NCI-H1694 treated with DMSO at 0.1 percent for 48 hours (cell line): ENCODE measurements around the gene FAM227B.
A peak's percentile ranks its signal among the peaks of the same experiment; 100 is the strongest.
"Not testable (repeated sequence)": the region's sequence is repeated elsewhere in the genome, so short reads cannot be mapped to it uniquely, and the experiment has no call there.

Experiments used
- DNase-seq: peaks from one replicate; lab custom pipeline; 2025; lab: John Stamatoyannopoulos, UW

The FAM227B gene

GRCh38 chr15:49379996-49380395, 240.6 kb downstream of the FAM227B start:
- no peak for DNase-seq

GRCh38 chr15:49372366-49372765, 248.3 kb downstream of the FAM227B start:
- no peak for DNase-seq

GRCh38 chr15:49370782-49371181, 249.8 kb downstream of the FAM227B start:
- peak; percentile 11 for DNase-seq

- no peak for DNase-seq
These were observed 254.1 kb downstream of the FAM227B start for GRCh38 chr15:49366496-49366895.

- no peak for DNase-seq
These were observed 259.2 kb downstream of the FAM227B start for GRCh38 chr15:49361370-49361769.

GRCh38 chr15:49354439-49354838, 266.2 kb downstream of the FAM227B start:
- not testable (repeated sequence) for DNase-seq

- DNase-seq: no peak
These were observed 277.1 kb downstream of the FAM227B start for GRCh38 chr15:49343546-49343945.

GRCh38 chr15:49339656-49340055, 281.0 kb downstream of the FAM227B start:
- no peak for DNase-seq

- no peak for DNase-seq
These were observed 288.7 kb downstream of the FAM227B start for GRCh38 chr15:49331951-49332350.

- DNase-seq: no peak
These were observed 289.2 kb downstream of the FAM227B start for GRCh38 chr15:49331442-49331841.

GRCh38 chr15:49330166-49330565, 290.5 kb downstream of the FAM227B start:
- DNase-seq: no peak

- no peak for DNase-seq
These were observed 291.7 kb downstream of the FAM227B start for GRCh38 chr15:49328941-49329340.

- DNase-seq: no peak
These were observed 292.7 kb downstream of the FAM227B start for GRCh38 chr15:49327927-49328326.

GRCh38 chr15:49323207-49323606, 297.4 kb downstream of the FAM227B start:
- DNase-seq: no peak

GRCh38 chr15:49320351-49320750, 300.3 kb downstream of the FAM227B start:
- DNase-seq: no peak

- no peak for DNase-seq
These were observed 305.2 kb downstream of the FAM227B start for GRCh38 chr15:49315391-49315823.

GRCh38 chr15:49314716-49315115, 305.9 kb downstream of the FAM227B start:
- DNase-seq: no peak

GRCh38 chr15:49313650-49314049, 307.0 kb downstream of the FAM227B start:
- no peak for DNase-seq

GRCh38 chr15:49309889-49310288, 310.7 kb downstream of the FAM227B start:
- DNase-seq: no peak

GRCh38 chr15:49308686-49309085, 311.9 kb downstream of the FAM227B start:
- DNase-seq: no peak

GRCh38 chr15:49306551-49306950, 314.1 kb downstream of the FAM227B start:
- no peak for DNase-seq

GRCh38 chr15:49303003-49303402, 317.6 kb downstream of the FAM227B start:
- DNase-seq: no peak

- no peak for DNase-seq
These were observed 319.1 kb downstream of the FAM227B start for GRCh38 chr15:49301562-49301961.

GRCh38 chr15:49300856-49301255, 319.8 kb downstream of the FAM227B start:
- no peak for DNase-seq

GRCh38 chr15:49297584-49297983, 323.0 kb downstream of the FAM227B start:
- no peak for DNase-seq
